Right renal cortex interstitium (tissue), 3 donors: ENCODE results near the gene CLEC16A. TPM values are rescaled to one million over a fixed set of nuclear protein-coding genes. Genes with fewer than 3 reads are reported as not detected.

Source experiments
- DNase-seq, 3 donors: peaks; one replicate each; pipeline ENCODE4 v3.0.0-alpha.2; 2013; ENCODE audit warnings: low read depth in 3 of 3, low spot score in 2 of 3
- polyA plus RNA-seq, 3 donors: library from polyadenylated mRNA; unstranded; fragments of 120-200 nt; gene quantifications; one replicate each; pipeline ENCODE4 v1.2.1, GENCODE V29; 2013; ENCODE audit not compliant: insufficient read length in 3 of 3

Gene CLEC16A
- polyA plus RNA-seq, 3 donors: 22.1 to 26.3 (median 23.3) TPM

DNA sequence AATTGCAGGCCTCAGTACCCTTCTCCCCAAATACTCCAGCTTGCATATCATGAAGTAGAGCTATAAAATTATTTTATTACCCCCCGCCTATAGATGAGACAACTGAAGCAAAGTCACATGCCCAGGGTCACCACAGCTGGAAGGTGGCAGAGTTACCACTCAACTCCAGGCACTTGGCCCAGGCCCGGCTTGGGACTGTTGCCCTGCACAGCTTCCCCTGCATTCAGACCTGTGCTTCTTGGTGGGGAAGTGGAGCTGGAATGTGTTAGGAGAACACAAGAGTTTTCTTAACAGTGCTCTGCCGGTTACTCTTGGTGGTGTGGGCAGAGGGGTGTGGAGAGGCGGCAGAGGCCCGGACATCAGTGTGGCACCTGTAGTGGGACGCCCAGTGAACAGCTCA, 162.4 kb downstream of the CLEC16A start:
- no peak for DNase-seq

- no peak for DNase-seq
Observed at GRCh38 chr16:11107780-11108465, 163.6 kb downstream of the CLEC16A start.

GRCh38 chr16:11108466-11108805, 164.1 kb downstream of the CLEC16A start:
- no peak for DNase-seq

- no peak for DNase-seq
Observed at GRCh38 chr16:11109566-11109965, 165.2 kb downstream of the CLEC16A start.

DNA sequence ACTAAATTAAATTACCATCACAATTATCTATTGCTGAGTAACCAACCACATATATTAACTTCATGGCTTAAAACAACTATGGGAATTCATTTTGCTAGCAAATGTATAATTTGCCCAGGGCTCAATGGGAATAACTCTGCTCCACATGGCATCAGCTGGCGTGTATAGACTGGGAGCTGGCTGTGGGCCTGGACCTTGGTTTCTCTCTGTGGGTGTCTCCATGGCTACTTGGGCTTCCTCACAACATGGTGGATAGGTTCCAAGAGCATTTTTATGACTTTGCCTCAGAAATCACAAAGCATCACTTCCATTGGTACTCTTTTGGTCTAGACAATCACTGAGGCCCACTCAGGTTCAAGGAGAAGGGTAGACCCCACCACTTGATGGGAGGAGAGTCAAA, 166.8 kb downstream of the CLEC16A start:
- no peak for DNase-seq

- DNase-seq: no peak
Observed at GRCh38 chr16:11111856-11112634, 167.7 kb downstream of the CLEC16A start.

DNA sequence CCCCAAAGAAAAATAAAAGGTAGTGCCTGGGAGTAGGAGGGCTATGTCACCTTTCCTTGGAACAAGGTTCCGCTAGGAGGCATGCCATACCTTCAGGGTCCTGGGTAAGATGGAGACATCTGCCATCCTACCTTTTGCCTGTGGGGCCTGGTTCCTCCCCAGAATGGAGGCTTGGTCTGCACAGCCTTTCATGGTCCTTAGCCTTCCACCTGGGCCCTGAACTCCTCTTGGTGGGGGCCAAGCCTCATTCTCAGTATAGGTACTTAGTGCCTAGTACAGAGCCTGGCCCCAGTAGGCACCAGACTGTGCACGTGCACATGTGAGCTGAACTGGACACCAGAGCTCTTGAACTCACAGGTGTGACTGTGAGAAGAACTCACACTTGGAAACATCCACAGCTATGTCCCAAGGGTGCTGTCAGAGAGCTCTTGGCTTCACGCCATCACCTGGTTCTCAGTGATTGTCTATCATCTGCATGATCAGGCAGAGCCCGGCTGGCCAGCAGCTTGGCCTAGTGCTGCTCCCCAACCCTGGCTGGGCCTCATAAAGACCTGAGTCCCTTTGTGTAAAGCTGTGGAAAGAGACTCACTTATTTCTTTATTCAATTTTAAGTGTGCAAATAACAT, 168.5 kb downstream of the CLEC16A start:
- DNase-seq: no peak

GRCh38 chr16:11114366-11115164, 170.2 kb downstream of the CLEC16A start:
- no peak for DNase-seq

DNA sequence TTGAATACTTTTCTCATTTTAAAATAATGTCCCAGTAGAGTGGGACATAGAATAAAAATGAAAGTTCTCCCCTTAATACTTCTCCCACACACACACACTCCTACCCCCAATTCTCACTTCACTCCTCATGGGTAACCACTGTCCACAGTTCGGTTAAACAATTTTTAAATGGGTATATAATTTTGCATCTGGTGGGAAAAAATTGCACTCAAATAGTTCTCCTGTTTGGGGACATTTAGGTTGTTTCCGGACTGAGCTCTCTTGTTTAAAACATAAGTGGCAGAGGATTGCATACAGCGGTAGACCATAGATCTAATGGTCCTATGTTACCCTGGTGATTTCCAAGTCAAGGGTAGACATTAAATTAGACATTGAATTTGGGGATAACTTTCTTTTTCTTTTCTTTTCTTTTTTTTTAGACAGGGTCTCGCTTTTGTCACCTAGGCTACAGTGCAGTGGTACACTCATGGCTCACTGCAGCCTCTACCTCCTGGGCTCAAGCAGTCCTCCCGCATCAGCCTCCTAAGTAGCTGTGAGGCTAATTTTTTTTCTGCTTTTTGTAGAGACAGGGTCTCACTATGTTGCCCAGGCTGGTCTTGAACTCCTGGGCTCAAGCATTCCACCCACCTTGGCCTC, 173.3 kb downstream of the CLEC16A start:
- DNase-seq: no peak

DNA sequence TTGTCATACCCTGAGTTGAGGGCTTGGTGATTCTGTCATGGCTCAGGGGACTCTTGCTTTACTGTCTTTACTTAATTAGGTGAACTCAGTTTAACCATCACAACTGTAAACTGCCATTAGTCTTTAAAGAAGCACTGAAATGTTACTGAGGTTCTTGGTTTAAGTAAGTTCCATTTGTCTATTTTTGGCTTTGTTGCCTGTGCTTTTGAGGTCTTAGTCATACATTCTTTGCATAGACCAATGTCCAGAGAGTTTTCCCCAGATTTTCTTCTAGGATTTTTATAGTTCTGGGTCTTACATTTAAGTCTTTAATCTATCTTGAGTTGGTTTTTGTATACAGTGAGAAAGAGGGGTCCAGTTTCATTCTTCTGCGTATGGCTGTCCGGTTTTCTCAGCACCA, 174.1 kb downstream of the CLEC16A start:
- DNase-seq: no peak

DNA sequence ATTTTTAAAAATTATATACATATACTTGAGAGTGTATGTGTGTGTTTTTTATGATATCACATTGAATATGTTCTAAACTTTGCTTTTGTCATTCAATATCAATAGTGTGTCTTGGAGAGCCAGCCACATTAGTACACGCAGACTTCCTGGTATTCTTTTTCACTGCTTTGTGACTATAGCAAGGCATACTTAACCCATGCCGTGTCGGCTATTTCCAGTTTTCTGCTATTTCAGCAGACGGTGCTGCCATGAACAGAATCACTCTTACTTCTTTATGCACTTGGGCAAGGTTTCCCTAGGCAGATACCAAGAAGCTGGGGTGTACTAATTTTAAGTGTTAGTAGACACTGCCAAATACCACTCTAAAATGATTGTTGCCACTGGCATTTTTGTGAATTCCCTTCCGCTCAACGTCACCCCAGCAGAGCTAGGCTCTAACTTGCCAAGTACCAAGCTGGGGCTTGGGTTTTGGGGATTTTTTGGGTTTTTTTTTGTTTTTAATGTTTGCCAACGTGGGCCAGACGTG, 176.8 kb downstream of the CLEC16A start:
- no peak for DNase-seq

DNA sequence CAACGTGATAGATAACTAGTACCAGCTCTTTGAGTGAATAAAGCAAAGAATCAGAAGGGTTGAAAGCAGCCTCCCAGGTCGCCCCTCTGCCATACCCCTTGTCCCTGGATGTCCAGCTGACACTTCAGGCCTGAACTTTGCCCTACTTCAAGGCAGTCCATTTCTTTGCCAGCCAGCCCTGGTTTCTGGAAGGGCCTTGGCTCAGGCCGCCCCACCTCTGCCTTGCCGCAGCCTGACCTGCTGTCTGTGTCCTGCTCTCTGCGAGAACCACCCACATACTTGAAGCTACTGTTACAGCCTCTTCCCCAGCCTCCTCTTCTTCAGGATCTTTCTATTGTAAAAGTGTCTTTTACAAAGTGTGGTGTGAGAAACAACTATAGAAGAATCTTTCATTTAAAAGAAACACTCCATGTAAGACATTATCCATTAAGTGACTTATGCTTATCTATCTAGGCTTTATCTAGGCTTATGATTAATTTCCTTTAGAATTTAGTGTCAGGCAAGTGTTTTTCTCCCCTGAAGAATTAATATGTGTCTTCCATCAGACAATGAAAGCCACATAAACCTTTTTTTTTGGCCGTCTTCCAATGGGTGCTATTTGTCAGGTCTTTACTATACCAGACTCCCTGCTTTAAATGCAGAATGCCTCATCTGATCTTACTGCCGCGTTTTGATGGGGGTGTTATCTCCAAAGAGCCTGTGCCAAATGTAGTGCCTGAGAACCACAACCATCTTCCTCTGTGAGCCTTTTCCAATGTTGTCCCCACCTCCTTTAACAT, 177.7 kb downstream of the CLEC16A start:
- DNase-seq: no peak

DNA sequence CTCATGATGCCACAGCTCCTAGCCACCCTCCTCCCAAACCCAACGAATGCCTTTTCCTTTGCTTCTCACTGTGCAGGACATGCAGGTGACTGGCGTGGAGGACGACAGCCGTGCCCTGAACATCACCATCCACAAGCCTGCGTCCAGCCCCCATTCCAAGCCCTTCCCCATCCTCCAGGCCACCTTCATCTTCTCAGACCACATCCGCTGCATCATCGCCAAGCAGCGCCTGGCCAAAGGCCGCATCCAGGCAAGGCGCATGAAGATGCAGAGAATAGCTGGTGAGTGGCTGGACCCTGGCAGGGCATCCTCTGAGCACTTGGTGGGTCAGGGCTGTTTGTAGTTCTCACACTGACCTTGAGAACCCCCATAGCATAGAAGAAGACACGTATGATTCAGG, 179.3 kb downstream of the CLEC16A start:
- no peak for DNase-seq

- no peak for DNase-seq
Observed at GRCh38 chr16:11125936-11126335, 181.6 kb downstream of the CLEC16A start.

DNA sequence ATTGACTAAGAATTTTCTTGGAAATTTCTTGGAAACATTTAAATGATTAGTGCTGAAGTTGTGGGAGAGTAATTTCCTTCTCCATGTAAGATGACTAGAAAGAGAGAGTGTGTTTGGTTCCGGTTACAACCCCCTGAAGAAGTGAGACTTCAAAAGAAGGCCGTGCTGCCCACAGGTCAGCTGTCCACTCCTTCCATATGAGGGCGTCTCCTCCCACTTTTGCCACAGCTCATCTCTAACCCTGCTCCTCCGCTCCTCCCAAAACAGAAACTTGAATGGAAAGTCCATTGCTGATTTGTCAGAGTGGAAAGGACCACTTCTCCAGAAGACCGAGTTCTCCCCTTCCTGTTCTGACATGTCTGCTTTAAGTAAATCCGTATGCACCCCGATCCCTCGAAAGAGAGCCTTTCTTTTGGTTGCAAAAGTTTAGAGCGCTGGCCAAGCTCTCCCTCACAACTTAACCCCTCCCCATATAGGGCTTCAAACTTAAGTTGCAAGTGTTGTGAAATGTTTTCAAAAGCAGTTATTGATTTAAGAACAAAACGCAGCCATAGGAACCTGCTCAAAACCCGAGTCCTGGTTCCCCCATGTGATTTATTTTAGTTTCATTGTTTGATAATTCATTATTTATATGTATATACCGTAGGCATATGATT, 182.2 kb downstream of the CLEC16A start:
- DNase-seq: no peak

DNA sequence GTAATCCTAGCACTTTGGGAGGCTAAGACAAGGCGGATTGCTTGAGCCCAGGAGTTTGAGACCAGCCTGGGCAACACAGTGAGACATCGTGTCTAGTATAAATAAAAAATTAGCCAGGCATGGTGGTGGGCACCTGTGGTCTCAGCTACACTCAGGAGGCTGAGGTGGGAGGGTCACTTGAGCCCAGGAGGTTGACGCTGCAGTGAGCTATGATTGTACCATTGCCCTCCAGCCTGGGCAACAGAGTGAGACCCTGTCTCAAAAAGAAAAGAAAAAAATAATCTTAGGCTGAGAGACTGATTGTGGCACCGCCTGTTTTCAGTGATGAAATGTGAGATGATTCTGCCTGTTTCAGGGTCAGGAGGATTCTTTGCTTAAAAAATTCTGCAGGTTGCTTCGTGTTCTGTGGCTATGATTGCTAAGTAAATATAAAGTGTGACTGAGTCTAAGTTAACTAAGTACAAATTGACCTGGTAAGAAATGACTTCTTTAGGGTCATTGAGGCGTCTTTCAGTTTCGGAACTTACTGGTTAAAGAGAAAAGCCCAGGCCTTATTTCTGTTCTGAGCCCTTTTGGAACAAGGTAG, 183.3 kb downstream of the CLEC16A start:
- no peak for DNase-seq

DNA sequence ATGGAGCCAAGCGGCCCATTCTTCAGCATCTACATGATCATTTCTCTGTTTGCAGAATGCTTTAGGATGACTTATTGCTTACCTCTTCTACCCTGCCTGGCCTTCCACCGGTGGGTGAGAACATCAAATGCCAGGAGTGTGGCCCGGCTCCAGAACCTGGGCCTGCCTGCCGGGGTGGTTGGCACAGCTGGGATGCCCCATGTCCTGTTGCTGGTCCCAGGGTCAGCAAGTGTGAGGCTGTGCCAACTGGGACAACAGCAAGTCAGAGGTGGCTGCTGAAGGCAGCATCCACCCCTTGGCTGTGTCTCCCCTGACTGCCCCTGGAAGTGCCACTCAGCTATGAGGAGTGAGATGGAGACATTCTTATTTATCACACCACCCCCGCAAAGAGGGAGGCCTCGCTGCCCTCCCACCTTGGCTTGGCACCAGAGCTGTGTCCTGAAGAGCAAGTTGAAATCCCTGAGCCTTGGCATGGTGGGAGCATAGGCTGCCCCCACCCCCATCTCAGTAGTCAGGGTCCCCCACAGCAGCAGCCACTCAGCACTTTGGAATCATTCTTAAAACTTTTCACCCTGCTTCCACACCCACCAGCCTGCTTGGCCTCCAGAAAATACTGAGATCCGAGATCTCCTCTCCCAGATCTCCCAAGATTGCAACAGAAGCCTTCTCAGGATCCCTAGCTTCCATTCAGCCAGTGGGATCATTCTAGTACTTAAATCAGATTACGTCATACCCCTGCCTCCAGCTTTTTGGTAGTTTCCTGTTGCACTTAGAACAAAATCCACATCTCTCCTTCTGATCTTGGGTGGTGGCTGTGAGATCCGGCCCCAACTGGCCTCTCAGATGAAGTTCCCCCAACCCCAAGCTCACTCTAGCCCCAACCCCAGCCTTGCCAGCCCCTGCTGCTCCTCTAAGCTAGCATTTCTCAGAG, 184.1 kb downstream of the CLEC16A start:
- DNase-seq: no peak

GRCh38 chr16:11129378-11129781, 185.0 kb downstream of the CLEC16A start:
- peak in 2 of 3 donors; percentile 48 to 64 for DNase-seq
